Endometrial microvascular endothelial cells (primary cell): Measurements from ENCODE around the gene NEU4. TPM values are rescaled to one million over a fixed set of nuclear protein-coding genes. Genes with fewer than 3 reads are reported as not detected.
"Not testable (repeated sequence)": the region's sequence is repeated elsewhere in the genome, so short reads cannot be mapped to it uniquely, and the experiment has no call there.

Experiments used
- in situ Hi-C: cut with HindIII; loops from 2 replicates; pipeline ENCODE4 v1.10.0; 2017; ENCODE audit warnings: low sequenced_read_pairs, low pct_unique_long_range_greater_than_20kb; ENCODE audit errors: inconsistent ontology term
- total RNA-seq: library from RNA; depleted of rRNA; stranded (reverse); fragments of >200 nt; gene quantifications from one replicate; pipeline ENCODE4 v1.2.3, GENCODE V29; 2015; ENCODE audit errors: inconsistent ontology term

NEU4 gene
- total RNA-seq, 1 donor from 2014 or later = not detected

- in situ Hi-C loops = no loop called here
Observed at GRCh38 chr2:241811201-241811951, 2.4 kb downstream of the NEU4 start.

- in situ Hi-C loops = no loop called here
Observed at GRCh38 chr2:241811952-241812729, 3.1 kb downstream of the NEU4 start.

GRCh38 chr2:241812730-241813643 is 4.0 kb downstream of the NEU4 start:
- in situ Hi-C loops = no loop called here

- in situ Hi-C loops = no loop called here
Observed at GRCh38 chr2:241813644-241814392, 4.8 kb downstream of the NEU4 start.

- in situ Hi-C loops = no loop called here
Observed at GRCh38 chr2:241814393-241814642, 5.3 kb downstream of the NEU4 start.

GRCh38 chr2:241814643-241815476 is 5.9 kb downstream of the NEU4 start:
- in situ Hi-C loops = no loop called here

DNA sequence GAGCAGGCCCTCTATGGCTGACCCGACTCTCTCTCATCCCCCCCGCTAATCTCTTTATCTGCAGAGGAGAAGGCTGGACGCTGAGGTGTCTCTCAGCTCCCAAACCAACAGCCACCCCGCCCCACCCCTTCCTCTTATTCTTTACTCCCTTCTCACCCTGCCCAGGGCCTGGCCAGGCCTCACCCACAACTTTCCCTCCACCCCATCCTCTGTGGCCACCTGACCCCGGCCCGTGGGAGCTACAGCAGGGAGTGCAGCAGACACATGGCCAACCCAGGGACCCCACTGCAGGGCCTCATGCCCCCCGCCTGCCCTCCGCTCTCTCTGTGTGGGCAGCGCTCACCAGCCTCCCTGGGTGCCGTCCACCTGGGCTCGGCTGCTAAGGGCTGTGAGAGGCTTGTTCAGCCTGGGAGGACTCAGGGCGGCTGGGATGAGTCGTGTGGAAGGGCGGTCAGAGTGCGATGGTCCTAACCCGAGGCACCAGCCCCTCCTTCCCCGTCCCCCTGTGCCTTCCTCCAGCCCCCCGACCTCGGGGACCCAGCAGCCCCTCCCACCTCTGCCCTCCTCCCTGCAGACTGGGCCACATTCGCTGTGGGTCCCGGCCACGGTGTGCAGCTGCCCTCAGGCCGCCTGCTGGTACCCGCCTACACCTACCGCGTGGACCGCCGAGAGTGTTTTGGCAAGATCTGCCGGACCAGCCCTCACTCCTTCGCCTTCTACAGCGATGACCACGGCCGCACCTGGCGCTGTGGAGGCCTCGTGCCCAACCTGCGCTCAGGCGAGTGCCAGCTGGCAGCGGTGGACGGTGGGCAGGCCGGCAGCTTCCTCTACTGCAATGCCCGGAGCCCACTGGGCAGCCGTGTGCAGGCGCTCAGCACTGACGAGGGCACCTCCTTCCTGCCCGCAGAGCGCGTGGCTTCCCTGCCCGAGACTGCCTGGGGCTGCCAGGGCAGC is 6.8 kb downstream of the NEU4 start:
- in situ Hi-C loops = no loop called here

- in situ Hi-C loops = no loop called here
Observed at GRCh38 chr2:241816431-241817121, 7.6 kb downstream of the NEU4 start.

GRCh38 chr2:241817126-241817820 is 8.3 kb downstream of the NEU4 start:
- in situ Hi-C loops = no loop called here

- in situ Hi-C loops = not testable (repeated sequence)
Observed at GRCh38 chr2:241817821-241818215, 8.8 kb downstream of the NEU4 start.

GRCh38 chr2:241818229-241818942 is 9.4 kb downstream of the NEU4 start:
- in situ Hi-C loops = no loop called here

DNA sequence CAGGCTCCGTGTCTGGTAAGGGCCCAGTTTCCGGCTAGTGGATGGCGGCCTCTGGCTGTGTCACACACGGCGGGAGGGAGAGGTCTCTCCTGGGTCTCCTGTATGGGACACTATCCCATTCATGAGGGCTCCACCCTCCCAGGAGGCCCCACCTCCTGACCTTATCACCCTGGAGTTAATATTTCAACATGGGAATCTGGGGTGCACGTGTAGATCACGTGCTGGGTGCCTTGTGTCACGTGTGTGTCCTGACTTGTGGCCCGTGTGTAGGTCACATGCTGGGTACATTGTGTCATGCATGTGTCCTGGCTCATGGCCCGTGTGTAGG is 9.9 kb downstream of the NEU4 start:
- in situ Hi-C loops = no loop called here

- in situ Hi-C loops = not testable (repeated sequence)
Observed at GRCh38 chr2:241819947-241820624, 11.1 kb downstream of the NEU4 start.

DNA sequence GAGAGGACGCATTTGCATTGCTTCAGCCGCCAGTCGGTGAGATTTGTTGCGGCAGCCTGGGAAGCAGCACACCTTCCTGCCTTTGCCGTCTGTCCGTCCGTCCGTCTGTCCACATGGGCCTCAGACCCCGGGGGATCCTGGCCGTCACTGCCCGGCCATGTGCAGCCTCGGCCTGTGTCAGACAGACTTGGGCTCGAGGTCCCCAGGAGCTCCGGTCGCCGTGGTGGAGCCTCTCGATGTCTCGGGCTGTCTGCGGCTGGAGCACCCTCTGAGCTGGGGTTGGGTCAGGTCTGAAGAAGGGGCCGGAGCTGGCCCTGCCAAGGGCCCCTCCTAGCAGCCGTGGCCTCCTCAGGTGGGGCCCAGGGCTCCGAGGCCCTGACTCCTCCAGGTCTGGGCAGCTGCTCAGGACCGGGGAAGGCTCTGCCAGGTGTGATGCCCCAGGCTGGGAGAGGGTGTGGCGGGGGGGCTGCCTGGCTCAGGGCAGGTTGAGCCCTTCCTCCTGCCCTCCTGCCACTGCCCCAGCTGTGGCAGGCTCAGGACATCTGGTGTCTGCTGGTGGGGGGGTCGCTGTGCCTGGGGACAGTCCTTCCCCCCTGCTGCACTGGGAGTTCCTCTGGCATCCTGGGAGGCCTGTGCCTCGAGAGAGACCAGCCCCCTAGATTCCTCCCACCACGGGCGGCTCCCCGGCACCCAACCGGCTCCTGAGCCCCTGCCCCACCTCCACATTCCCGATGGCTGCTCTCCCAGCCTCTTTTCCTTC is 11.8 kb downstream of the NEU4 start:
- in situ Hi-C loops = no loop called here
